NB4 (cell line): ENCODE measurements around the gene ZIC5.

Experiments used
- CTCF ChIP-seq: IDR thresholded peaks from one replicate; pipeline ENCODE4 v1.5.1; 2012; ENCODE audit warnings: low read depth, low read length
- MYC ChIP-seq: IDR thresholded peaks from 2 replicates; pipeline ENCODE4 v1.6.1; 2011; ENCODE audit warnings: low read depth, low read length
- POLR2A ChIP-seq: IDR thresholded peaks from 2 replicates; pipeline ENCODE4 v1.6.1; 2011; ENCODE audit warnings: mild to moderate bottlenecking; ENCODE audit not compliant: insufficient read length; ENCODE audit errors: extremely low read depth
- TF ChIP-seq, protein P1 (sequence below): IDR thresholded peaks from 2 replicates; pipeline ENCODE4 v1.6.1; 2011; ENCODE audit warnings: low read depth, low read length

- no peak for TF ChIP-seq CTCF
- TF ChIP-seq, protein P1, sequence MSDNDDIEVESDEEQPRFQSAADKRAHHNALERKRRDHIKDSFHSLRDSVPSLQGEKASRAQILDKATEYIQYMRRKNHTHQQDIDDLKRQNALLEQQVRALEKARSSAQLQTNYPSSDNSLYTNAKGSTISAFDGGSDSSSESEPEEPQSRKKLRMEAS: no peak
- TF ChIP-seq POLR2A: no peak
- TF ChIP-seq MYC: no peak
Measured at GRCh38 chr13:99968521-99969452, 2.8 kb downstream of the ZIC5 start.
